M059J (cell line): ENCODE measurements around the gene ETS2. TPM values are rescaled to one million over a fixed set of nuclear protein-coding genes. Genes with fewer than 3 reads are reported as not detected.

Source experiments
- DNase-seq: peaks from one replicate; pipeline ENCODE4 v3.0.0-alpha.2; 2012; ENCODE audit warnings: low read depth
- total RNA-seq: library from RNA; depleted of rRNA; stranded (reverse); fragments of >200 nt; shearing (Covaris generic); gene quantifications from 2 replicates; pipeline ENCODE4 v1.2.3, GENCODE V29; 2014

Gene ETS2
- total RNA-seq, 1 experiment from 2014 or later = 37.8 TPM

DNA sequence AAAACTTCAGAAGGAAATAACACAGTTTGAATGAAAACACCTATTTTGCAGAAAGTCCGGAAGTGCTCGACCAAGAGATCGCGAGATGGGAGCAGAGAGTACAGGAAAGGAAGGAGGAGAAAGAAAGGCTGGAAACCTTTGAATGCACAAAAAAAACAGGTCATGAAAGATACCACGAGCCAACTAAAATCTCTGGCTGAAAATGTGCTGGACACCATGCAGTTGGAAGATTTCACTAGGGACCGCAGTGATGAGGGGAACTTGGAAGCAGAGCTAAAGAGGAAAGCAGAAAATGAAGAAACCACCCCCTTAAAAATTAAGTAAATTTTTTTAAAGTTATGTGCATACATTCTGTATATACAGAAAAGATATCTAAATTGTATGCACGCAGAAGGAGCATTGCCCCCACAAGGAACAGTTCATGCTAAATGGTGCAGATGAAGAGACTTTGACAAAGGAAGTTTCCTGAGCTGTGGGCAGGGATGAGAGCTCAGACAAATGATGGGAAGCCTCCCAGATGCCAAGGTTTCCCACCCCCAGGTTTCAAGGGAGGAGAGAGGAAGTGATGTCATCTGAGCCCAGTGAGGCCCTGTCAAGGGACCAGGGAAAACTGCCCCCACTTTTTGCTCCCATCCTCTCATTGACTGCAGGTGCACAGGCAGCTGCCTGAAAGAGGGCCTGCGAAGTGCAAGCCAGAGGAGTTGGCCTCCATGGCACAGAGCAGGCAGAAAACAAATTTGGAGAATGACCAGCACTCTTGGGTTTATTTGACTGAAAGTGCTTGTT, 52.5 kb downstream of the ETS2 start:
- DNase-seq = no peak

DNA sequence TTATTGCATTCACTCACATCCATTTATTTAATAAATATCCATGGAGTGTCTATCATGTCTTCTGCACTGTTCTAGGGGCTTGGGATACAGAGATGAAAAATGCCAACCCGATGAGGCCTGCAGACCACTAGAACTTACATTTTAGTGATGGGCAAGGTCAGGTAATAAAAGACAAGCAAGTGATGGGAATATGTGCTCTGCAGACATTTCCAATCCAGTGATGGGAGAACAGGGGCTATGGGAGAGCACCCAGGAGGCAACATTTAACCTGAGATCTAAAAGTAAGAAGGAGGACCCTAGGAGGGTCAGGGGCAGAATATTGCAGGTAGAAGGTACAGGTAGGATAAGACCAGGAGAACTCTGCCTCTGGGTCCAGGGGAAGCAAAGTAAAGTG, 53.1 kb downstream of the ETS2 start:
- no peak for DNase-seq

DNA sequence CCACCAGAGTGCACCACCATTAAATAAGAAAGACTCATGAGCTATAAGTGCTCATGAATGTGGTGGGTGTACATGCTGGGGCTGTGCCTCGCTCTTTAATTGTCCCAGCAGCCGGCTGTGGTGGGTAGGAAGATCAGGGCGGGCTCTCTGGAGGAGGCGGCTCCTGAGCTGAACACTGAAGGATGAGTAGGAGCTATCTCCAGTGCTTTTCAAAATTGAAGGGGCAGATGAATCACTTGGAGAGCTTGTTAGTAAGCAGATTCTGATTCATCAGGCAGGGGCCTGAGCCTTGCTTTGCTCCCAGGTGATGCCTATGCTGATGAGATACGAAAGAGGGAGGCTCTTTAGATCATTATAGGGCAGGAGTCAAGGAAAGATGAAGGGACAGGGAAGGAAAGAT, 54.1 kb downstream of the ETS2 start:
- peak; percentile 36 for DNase-seq

- no peak for DNase-seq
These were observed 55.3 kb downstream of the ETS2 start for GRCh38 chr21:38861056-38861455.

GRCh38 chr21:38861989-38862683, 56.4 kb downstream of the ETS2 start:
- peak; percentile 34 for DNase-seq

DNA sequence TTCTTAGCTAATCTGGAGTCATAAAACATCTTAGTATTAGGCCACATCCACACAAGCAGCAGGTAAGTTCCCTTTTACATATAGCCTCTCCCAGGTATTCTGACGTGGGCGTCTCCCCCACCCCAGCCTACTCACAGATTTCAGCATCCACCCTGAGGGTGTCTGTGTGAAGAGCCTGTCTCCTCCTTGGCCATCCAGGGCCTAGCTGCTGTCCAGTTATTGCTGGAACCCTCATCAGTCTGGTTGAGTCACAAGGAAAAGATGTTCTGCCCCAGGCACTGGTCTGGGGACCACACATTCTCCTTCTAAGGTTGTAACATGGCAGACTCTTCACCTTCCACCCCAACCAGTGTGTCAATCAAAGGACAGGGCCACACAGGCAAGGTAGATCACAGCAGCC, 57.6 kb downstream of the ETS2 start:
- peak; percentile 57 for DNase-seq

GRCh38 chr21:38863843-38864363, 58.2 kb downstream of the ETS2 start:
- DNase-seq = no peak

- DNase-seq = no peak
These were observed 59.2 kb downstream of the ETS2 start for GRCh38 chr21:38864964-38865363.

DNA sequence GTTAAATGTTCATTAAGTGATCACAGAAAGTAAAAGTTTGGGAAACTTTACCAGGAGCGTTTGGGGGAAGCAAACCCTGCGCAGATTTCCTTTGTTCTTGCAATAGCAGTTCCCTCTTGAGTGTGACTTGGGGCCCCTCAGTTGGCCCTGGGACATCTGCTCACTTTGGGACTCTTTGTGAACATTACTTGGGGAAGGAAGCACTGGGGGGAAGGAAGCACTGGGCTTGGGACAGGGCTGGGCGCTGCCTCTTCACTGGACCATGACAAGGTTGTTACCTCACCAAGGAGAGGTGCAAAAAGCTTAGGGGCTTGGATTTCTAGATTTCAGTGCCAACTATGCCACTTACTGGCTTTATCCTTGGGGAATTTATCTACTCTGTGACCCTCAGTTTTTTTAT, 63.5 kb downstream of the ETS2 start:
- no peak for DNase-seq

DNA sequence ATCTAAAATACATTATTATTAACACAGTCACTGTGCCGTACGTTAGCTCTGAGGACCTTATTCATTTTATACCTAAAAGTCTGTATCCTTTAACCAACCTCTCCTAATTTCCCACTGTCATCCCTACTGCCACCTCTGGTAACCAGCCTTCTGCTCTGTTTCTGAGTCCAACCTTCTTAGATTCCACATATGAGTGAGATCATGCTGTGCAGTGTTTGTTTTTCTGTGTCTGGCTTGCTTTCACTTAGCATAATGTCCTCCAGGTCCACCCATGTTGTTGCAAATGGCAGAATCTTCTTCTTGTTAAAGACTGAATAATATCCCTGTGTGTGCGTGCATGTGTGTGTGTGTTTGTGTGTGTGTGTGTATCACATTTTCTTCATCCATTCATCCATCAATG, 64.2 kb downstream of the ETS2 start:
- DNase-seq = no peak
